Ovary (tissue), 3 donors: ENCODE measurements around the gene FIGLA.

Experiments
- CTCF ChIP-seq, 3 donors: fragments of 450-650 bp in 2 of 3; fragments of 200-600 bp in 1 of 3; IDR thresholded peaks; one replicate each; pipeline versions ENCODE4 v1.5.1 to v1.8.0; 2016 to 2022; ENCODE audit warnings: antibody characterized with exemption in 3 of 3, mild to moderate bottlenecking in 1 of 3
- EP300 ChIP-seq: sonication (generic); formaldehyde crosslinking; IDR thresholded peaks from one replicate; pipeline ENCODE4 v1.6.1; 2017; ENCODE audit warnings: antibody characterized with exemption
- donor health status: DM: no; HTN: no; CAD: no.

GRCh38 chr2:70832386-70832785, 41.9 kb upstream of the FIGLA start:
- TF ChIP-seq CTCF (IDR thresholded peaks at IDR 0.05) (no peak), EP300 (no peak)
